Measurements from ENCODE around the gene KLHL29. TPM values are rescaled to one million over a fixed set of nuclear protein-coding genes. Genes with fewer than 3 reads are reported as not detected.

KLHL29 gene
- total and polyA plus RNA-seq, 10 of the 15 experiments (the other 5 are each of a cell fraction or from before 2014, with no cell fraction given): 1.4 to 19.5 (median 6.1) TPM

DNA sequence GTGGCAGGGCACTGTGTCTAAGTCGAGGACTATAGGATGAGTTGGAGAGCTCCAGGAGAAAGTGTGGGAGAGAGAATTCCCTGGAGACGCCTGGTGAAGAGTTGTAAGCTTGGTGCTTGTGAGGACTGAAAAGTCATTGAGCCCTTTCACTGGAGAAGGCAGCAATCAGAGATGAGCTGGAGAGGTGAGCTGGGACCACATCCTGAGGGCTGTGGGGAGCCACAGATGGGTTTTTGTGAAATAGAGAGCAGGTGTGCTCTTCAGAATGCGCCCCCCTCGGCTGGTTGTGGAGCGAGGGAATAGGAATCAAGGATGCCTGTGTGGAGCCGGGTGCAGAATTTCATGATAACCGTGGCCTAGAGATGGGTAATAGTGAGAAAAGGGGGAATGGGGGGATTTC, 224.3 kb downstream of the KLHL29 start (continued):
- TF ChIP-seq, protein P1, sequence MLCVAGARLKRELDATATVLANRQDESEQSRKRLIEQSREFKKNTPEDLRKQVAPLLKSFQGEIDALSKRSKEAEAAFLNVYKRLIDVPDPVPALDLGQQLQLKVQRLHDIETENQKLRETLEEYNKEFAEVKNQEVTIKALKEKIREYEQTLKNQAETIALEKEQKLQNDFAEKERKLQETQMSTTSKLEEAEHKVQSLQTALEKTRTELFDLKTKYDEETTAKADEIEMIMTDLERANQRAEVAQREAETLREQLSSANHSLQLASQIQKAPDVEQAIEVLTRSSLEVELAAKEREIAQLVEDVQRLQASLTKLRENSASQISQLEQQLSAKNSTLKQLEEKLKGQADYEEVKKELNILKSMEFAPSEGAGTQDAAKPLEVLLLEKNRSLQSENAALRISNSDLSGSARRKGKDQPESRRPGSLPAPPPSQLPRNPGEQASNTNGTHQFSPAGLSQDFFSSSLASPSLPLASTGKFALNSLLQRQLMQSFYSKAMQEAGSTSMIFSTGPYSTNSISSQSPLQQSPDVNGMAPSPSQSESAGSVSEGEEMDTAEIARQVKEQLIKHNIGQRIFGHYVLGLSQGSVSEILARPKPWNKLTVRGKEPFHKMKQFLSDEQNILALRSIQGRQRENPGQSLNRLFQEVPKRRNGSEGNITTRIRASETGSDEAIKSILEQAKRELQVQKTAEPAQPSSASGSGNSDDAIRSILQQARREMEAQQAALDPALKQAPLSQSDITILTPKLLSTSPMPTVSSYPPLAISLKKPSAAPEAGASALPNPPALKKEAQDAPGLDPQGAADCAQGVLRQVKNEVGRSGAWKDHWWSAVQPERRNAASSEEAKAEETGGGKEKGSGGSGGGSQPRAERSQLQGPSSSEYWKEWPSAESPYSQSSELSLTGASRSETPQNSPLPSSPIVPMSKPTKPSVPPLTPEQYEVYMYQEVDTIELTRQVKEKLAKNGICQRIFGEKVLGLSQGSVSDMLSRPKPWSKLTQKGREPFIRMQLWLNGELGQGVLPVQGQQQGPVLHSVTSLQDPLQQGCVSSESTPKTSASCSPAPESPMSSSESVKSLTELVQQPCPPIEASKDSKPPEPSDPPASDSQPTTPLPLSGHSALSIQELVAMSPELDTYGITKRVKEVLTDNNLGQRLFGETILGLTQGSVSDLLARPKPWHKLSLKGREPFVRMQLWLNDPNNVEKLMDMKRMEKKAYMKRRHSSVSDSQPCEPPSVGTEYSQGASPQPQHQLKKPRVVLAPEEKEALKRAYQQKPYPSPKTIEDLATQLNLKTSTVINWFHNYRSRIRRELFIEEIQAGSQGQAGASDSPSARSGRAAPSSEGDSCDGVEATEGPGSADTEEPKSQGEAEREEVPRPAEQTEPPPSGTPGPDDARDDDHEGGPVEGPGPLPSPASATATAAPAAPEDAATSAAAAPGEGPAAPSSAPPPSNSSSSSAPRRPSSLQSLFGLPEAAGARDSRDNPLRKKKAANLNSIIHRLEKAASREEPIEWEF (IDR thresholded peaks at IDR 0.05; ENCODE audit: insufficient replicate concordance, low read depth, low read length): no peak
- TF ChIP-seq, protein P2, sequence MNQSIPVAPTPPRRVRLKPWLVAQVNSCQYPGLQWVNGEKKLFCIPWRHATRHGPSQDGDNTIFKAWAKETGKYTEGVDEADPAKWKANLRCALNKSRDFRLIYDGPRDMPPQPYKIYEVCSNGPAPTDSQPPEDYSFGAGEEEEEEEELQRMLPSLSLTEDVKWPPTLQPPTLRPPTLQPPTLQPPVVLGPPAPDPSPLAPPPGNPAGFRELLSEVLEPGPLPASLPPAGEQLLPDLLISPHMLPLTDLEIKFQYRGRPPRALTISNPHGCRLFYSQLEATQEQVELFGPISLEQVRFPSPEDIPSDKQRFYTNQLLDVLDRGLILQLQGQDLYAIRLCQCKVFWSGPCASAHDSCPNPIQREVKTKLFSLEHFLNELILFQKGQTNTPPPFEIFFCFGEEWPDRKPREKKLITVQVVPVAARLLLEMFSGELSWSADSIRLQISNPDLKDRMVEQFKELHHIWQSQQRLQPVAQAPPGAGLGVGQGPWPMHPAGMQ (IDR thresholded peaks at IDR 0.05; ENCODE audit: borderline replicate concordance): no peak
- TF ChIP-seq ZNF384 (IDR thresholded peaks at IDR 0.05; ENCODE audit: borderline replicate concordance, low read depth, low read length): no peak
- no peak for TF ChIP-seq ZNF217 (IDR thresholded peaks at IDR 0.05)
- TF ChIP-seq NFYB (IDR thresholded peaks at IDR 0.05; ENCODE audit: insufficient read depth, low read depth, low read length): no peak
- no peak for TF ChIP-seq TCF3 (IDR thresholded peaks at IDR 0.05; ENCODE audit: borderline replicate concordance, insufficient read depth, low read depth, low read length)
- TF ChIP-seq ZNF274 (IDR thresholded peaks at IDR 0.05; ENCODE audit: insufficient read depth, insufficient read length): no peak
- TF ChIP-seq, protein P3, sequence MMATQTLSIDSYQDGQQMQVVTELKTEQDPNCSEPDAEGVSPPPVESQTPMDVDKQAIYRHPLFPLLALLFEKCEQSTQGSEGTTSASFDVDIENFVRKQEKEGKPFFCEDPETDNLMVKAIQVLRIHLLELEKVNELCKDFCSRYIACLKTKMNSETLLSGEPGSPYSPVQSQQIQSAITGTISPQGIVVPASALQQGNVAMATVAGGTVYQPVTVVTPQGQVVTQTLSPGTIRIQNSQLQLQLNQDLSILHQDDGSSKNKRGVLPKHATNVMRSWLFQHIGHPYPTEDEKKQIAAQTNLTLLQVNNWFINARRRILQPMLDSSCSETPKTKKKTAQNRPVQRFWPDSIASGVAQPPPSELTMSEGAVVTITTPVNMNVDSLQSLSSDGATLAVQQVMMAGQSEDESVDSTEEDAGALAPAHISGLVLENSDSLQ (IDR thresholded peaks at IDR 0.05): no peak
- no peak for TF ChIP-seq SMAD5 (IDR thresholded peaks at IDR 0.05; ENCODE audit: low read depth)
- no peak for TF ChIP-seq CBX3 (IDR thresholded peaks at IDR 0.05; ENCODE audit: borderline replicate concordance, low read depth)
